GM12878 (cell line): ENCODE results near the gene DNAH2. TPM values are rescaled to one million over a fixed set of nuclear protein-coding genes. Genes with fewer than 3 reads are reported as not detected.

Experiments
- ATAC-seq: fragments of 200-7000 bp; cut with Tn5 transposase; 3 replicates; pipeline ENCODE4 v1.9.1; 2020; ENCODE audit warnings: mild to moderate bottlenecking, moderate library complexity
- BruUV-seq: library from RNA; stranded (reverse); fragments of 400-500 nt; replicated peaks from 2 replicates; lab custom pipeline; 2021; lab: Mats Ljungman, UMichigan
- CTCF ChIA-PET: fragments of 300-600 bp; sonication (Branson Sonifier 250); formaldehyde crosslinking; extraction: SDS; loops from one replicate; lab custom pipeline; 2021; ENCODE audit warnings: inconsistent platforms; lab: Yijun Ruan, JAX
- POLR2A ChIA-PET: fragments of 350-600 bp; formaldehyde crosslinking; extraction: SDS; loops from one replicate; lab custom pipeline; 2021; ENCODE audit warnings: inconsistent platforms; lab: Charles Lee
- RAD21 ChIA-PET: fragments of 300-600 bp; sonication (Branson Sonifier 250); formaldehyde crosslinking; loops from one replicate; lab custom pipeline; 2023; ENCODE audit warnings: antibody characterized with exemption; ENCODE audit not compliant: unreplicated experiment; lab: Charles Lee
- SMC1A ChIA-PET: fragments of 300-600 bp; sonication (Branson Sonifier 250); formaldehyde crosslinking; loops from one replicate; lab custom pipeline; 2023; ENCODE audit not compliant: unreplicated experiment, uncharacterized antibody; lab: Charles Lee
- DNase-seq: peaks from one replicate; pipeline ENCODE4 v3.0.0-alpha.2; 2011; ENCODE audit warnings: low read depth, low spot score
- FAIRE-seq: peaks from 3 replicates; lab custom pipeline; 2011; peaks lifted over from hg19 to GRCh38; lab: Jason Lieb, UNC
- H2AFZ ChIP-seq: 2 replicates; pipeline ENCODE4 v1.6.0; 2011; ENCODE audit warnings: low read depth, low read length, control low read depth; ENCODE audit not compliant: control insufficient read depth
- H3K27ac ChIP-seq: 2 replicates; pipeline ENCODE4 v1.5.1; 2011; ENCODE audit warnings: control low read depth; ENCODE audit not compliant: control insufficient read depth, insufficient read depth
- H3K27me3 ChIP-seq, 2 experiments: replicated peaks in 1 of 2; 2 replicates each; pipeline versions ENCODE4 v1.6.0 to v1.6.1; 2011; ENCODE audit warnings: low read length in 1 of 2; ENCODE audit not compliant: control insufficient read depth in 2 of 2, insufficient read depth in 2 of 2
- H3K36me3 ChIP-seq, 2 experiments: 2 replicates each; pipeline ENCODE4 v1.5.1; 2011; ENCODE audit warnings: low read length in 1 of 2; ENCODE audit not compliant: control insufficient read depth in 2 of 2, insufficient read depth in 2 of 2
- H3K4me1 ChIP-seq: 2 replicates; pipeline ENCODE4 v1.6.1; 2011; ENCODE audit warnings: mild to moderate bottlenecking, low read length, moderate library complexity, mixed read lengths; ENCODE audit not compliant: control insufficient read depth, insufficient read depth
- H3K4me2 ChIP-seq: 2 replicates; pipeline ENCODE4 v1.6.0; 2011; ENCODE audit warnings: control low read depth; ENCODE audit not compliant: control insufficient read depth, insufficient read depth
- H3K4me3 ChIP-seq: fragments of 200-600 bp; sonication (generic); 2 replicates; pipeline ENCODE4 v1.5.1; 2016
- H3K79me2 ChIP-seq: 2 replicates; pipeline ENCODE4 v1.6.0; 2011; ENCODE audit warnings: low read length; ENCODE audit not compliant: control insufficient read depth, insufficient read depth
- H3K9ac ChIP-seq: 2 replicates; pipeline ENCODE4 v1.8.0; 2011; ENCODE audit warnings: low read length, control low read depth, mixed read lengths; ENCODE audit not compliant: control insufficient read depth, insufficient read depth
- H3K9me3 ChIP-seq: replicated peaks from 3 replicates; pipeline ENCODE4 v1.5.1; 2011; ENCODE audit warnings: mild to moderate bottlenecking, low read length; ENCODE audit not compliant: control insufficient read depth, insufficient read depth
- H4K20me1 ChIP-seq: 2 replicates; pipeline ENCODE4 v1.6.0; 2011; ENCODE audit not compliant: control insufficient read depth, insufficient read depth
- GABPA ChIP-seq: IDR thresholded peaks from 2 replicates; pipeline ENCODE4 v1.6.1; 2014; ENCODE audit warnings: antibody characterized with exemption, low read depth, mild to moderate bottlenecking, inconsistent platforms
- GATAD2B ChIP-seq: fragments of 450-650 bp; conservative IDR thresholded peaks from 2 replicates; pipeline ENCODE4 v1.6.1; 2017; ENCODE audit warnings: low read depth, mild to moderate bottlenecking, moderate library complexity
- KDM1A ChIP-seq: fragments of 200-600 bp; sonication (generic); IDR thresholded peaks from 2 replicates; pipeline ENCODE4 v1.6.1; 2016; ENCODE audit warnings: borderline replicate concordance
- WGBS: methylation state at CpG from one replicate; pipeline ENCODE4 v1.1.6; 2016; ENCODE audit warnings: low lambda C conversion rate; ENCODE audit not compliant: insufficient replicate concordance, insufficient coverage; ENCODE audit errors: missing lambda C conversion rate; 5-methylcytosine and 5-hydroxymethylcytosine counted together
- in situ Hi-C: fragments of 300-500 bp; cut with MboI; formaldehyde crosslinking; loops from 9 replicates; pipeline ENCODE4 v1.14.3; 2018; ENCODE audit warnings: mixed read lengths
- intact Hi-C: fragments of 100-400 bp; cut with micrococcal nuclease; formaldehyde crosslinking; loops from one replicate; pipeline ENCODE4 v1.14.2; 2022; ENCODE audit not compliant: unreplicated experiment
- polyA plus RNA-seq, 11 experiments: library from polyadenylated mRNA; depleted of rRNA in 4 of 11; unstranded in 6 of 11; stranded (reverse) in 5 of 11; fragments of >200 nt; fragmentation: Nextera tagmentation in 4 of 11; fragmentation: Illumina TruSeq in 1 of 11; extraction: Ambion mirVana in 4 of 11; extraction: Trizol in 1 of 11; gene quantifications; 1 replicate in 1 of 11; 2 replicates in 10 of 11; pipeline versions ENCODE4 v1.2.1 to v1.2.3, GENCODE V29; 2011 to 2016; ENCODE audit warnings: inconsistent platforms in 2 of 11, missing spikeins in 2 of 11, low read depth in 1 of 11
- total RNA-seq, 4 experiments: library from RNA; depleted of rRNA in 3 of 4; stranded (reverse); fragments of >200 nt in 3 of 4; fragmentation: Illumina TruSeq in 1 of 4; extraction: Trizol in 1 of 4; gene quantifications; 2 replicates each; pipeline versions ENCODE4 v1.2.1 to v1.2.3, GENCODE V29; 2013 to 2021
- TF ChIP-seq, protein P1 (sequence below): fragments of 450-650 bp; IDR thresholded peaks from 2 replicates; pipeline ENCODE4 v1.6.1; 2017; ENCODE audit warnings: borderline replicate concordance
- TF ChIP-seq, protein P2 (sequence below): IDR thresholded peaks from 2 replicates; pipeline ENCODE4 v1.6.1; 2012; ENCODE audit warnings: low read depth, low read length, improper control_type of control experiment
- TF ChIP-seq, protein P3 (sequence below): fragments of 450-650 bp; IDR thresholded peaks from 2 replicates; pipeline ENCODE4 v1.6.1; 2016; ENCODE audit warnings: mild to moderate bottlenecking

Gene DNAH2
- total and polyA plus RNA-seq, 10 of the 15 experiments (the other 5 are each of a cell fraction or from before 2014, with no cell fraction given): not detected

DNA sequence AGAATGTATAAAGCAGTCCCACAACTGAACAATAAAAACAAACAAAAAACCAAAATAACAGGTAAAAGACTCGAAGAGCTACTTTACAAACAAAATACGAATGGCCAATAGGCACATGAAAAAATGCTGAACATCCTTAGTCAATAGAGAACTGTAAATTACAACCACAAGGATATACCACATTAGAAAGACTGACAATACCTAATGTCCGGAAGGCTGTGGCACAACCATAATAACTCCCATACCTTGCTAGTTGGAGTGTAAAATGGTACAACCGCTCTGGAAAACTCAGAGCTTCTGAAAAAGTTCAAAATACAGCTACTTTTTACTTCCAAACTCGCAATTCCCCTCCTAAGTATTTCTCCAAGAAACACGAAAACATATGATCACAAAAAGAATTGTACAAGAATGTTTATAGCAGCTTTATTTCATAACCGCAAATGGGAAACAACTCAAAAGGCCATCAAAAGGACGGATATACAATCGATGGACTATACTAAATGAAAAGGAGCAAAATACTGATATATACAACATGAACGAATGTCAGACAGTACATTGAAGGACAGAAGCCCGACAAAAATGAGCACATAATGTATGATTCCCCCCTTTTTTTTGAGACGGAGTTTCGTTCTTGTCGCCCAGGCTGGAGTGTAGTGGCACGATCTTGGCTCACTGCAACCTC is 32.6 kb upstream of the DNAH2 start:
- no TSS peak for BruUV-seq
- DNase-seq (no peak), FAIRE-seq (no peak), ATAC-seq (no peak)
- H3K4me2 ChIP-seq: peak overlapping the region; percentile 30
- POLR2A ChIA-PET: interaction anchor here (0.6 to 4.3 kb wide), 10 partner anchors 12 to 562 kb away, joined by 3 to 35 read pairs (median 6); partner anchors contain the start of genes FXR2, MPDU1, SAT2 and TMEM256
- H3K27me3 ChIP-seq: no peaks in the 10 kb centered on the region
- no peak overlapping the region for H2AFZ ChIP-seq
- H3K4me3 ChIP-seq: peak overlapping the region; percentile 92
- H3K9ac ChIP-seq: peak overlapping the region; percentile 100
- TF ChIP-seq, protein P1, sequence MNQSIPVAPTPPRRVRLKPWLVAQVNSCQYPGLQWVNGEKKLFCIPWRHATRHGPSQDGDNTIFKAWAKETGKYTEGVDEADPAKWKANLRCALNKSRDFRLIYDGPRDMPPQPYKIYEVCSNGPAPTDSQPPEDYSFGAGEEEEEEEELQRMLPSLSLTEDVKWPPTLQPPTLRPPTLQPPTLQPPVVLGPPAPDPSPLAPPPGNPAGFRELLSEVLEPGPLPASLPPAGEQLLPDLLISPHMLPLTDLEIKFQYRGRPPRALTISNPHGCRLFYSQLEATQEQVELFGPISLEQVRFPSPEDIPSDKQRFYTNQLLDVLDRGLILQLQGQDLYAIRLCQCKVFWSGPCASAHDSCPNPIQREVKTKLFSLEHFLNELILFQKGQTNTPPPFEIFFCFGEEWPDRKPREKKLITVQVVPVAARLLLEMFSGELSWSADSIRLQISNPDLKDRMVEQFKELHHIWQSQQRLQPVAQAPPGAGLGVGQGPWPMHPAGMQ: no peak
- TF ChIP-seq GABPA: no peak
- no peak for TF ChIP-seq KDM1A
- TF ChIP-seq, protein P2, sequence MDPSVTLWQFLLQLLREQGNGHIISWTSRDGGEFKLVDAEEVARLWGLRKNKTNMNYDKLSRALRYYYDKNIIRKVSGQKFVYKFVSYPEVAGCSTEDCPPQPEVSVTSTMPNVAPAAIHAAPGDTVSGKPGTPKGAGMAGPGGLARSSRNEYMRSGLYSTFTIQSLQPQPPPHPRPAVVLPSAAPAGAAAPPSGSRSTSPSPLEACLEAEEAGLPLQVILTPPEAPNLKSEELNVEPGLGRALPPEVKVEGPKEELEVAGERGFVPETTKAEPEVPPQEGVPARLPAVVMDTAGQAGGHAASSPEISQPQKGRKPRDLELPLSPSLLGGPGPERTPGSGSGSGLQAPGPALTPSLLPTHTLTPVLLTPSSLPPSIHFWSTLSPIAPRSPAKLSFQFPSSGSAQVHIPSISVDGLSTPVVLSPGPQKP: no peak
- TF ChIP-seq, protein P3, sequence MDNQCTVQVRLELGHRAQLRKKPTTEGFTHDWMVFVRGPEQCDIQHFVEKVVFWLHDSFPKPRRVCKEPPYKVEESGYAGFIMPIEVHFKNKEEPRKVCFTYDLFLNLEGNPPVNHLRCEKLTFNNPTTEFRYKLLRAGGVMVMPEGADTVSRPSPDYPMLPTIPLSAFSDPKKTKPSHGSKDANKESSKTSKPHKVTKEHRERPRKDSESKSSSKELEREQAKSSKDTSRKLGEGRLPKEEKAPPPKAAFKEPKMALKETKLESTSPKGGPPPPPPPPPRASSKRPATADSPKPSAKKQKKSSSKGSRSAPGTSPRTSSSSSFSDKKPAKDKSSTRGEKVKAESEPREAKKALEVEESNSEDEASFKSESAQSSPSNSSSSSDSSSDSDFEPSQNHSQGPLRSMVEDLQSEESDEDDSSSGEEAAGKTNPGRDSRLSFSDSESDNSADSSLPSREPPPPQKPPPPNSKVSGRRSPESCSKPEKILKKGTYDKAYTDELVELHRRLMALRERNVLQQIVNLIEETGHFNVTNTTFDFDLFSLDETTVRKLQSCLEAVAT: peak; percentile 87
- no peak for TF ChIP-seq GATAD2B
- peaks cover 12% of the 10 kb centered on the region for H3K4me1 ChIP-seq
- H3K27ac ChIP-seq: peak overlapping the region; percentile 100
- 16% methylated on average over 15 of the region's 15 CpGs for WGBS
- no peaks in the 10 kb centered on the region for H3K9me3 ChIP-seq
- peaks cover 0 to 3% of the 10 kb centered on the region in 2 experiments; a peak in 1 of 4 replicates for H3K36me3 ChIP-seq
- no peaks in the 10 kb centered on the region; the same call in 1 of the 2 replicates for H4K20me1 ChIP-seq
- SMC1A ChIA-PET: interaction anchor here (0.7 to 5.1 kb wide), 4 partner anchors 53 to 616 kb away, joined by 3 to 42 read pairs (median 6); partner anchors contain the start of gene MPDU1
- H3K79me2 ChIP-seq: peaks cover 62% of the 10 kb centered on the region
- RAD21 ChIA-PET: interaction anchor here (3.8 to 4.0 kb wide), 2 partner anchors 100 to 124 kb away, joined by 28 to 43 read pairs; partner anchors contain the start of genes MPDU1 and SENP3
- in situ Hi-C loops: no loop called here
- CTCF ChIA-PET: interaction anchor here (1.2 to 6.4 kb wide), 6 partner anchors 12 to 133 kb away, joined by 3 to 128 read pairs (median 9); partner anchors contain the start of genes FXR2, MPDU1 and SHBG
- intact Hi-C loops: loop anchor here (5.0 to 10.0 kb wide), 5 partner anchors 73 to 380 kb away; partner anchors contain the start of genes CYB5D1, EIF5A, FXR2 and NAA38
